Astrocyte (in vitro differentiated cells and primary cell): ENCODE results near the gene RPRD1B. TPM values are rescaled to one million over a fixed set of nuclear protein-coding genes. Genes with fewer than 3 reads are reported as not detected.

Source experiments
- DNase-seq: peaks from one replicate; pipeline ENCODE4 v3.0.0-alpha.2; 2010; ENCODE audit warnings: low read depth
- FAIRE-seq: peaks from 2 replicates; lab custom pipeline; 2011; peaks lifted over from hg19 to GRCh38; lab: Jason Lieb, UNC
- H2AFZ ChIP-seq: 2 replicates; pipeline ENCODE4 v1.6.0; 2012; ENCODE audit warnings: low read depth, low read length, inconsistent platforms
- H3K27ac ChIP-seq: 2 replicates; pipeline ENCODE4 v1.5.1; 2011; ENCODE audit warnings: low read depth, low read length, inconsistent platforms
- H3K27me3 ChIP-seq: 2 replicates; pipeline ENCODE4 v1.6.0; 2011; ENCODE audit warnings: low read length, inconsistent platforms; ENCODE audit not compliant: insufficient read depth
- H3K36me3 ChIP-seq: 2 replicates; pipeline ENCODE4 v1.5.1; 2011; ENCODE audit warnings: low read length, inconsistent platforms; ENCODE audit not compliant: insufficient read depth
- H3K4me1 ChIP-seq: 2 replicates; pipeline ENCODE4 v1.5.1; 2011; ENCODE audit warnings: low read length, inconsistent platforms; ENCODE audit not compliant: insufficient read depth
- H3K4me2 ChIP-seq: 2 replicates; pipeline ENCODE4 v1.6.0; 2012; ENCODE audit warnings: low read length, inconsistent platforms
- H3K4me3 ChIP-seq: 2 replicates; pipeline ENCODE4 v1.5.1; 2011; ENCODE audit warnings: low read depth, mild to moderate bottlenecking, low read length, inconsistent platforms; ENCODE audit not compliant: insufficient read depth
- H3K79me2 ChIP-seq: 2 replicates; pipeline ENCODE4 v1.6.0; 2012; ENCODE audit warnings: mild to moderate bottlenecking, low read length, inconsistent platforms; ENCODE audit not compliant: insufficient read depth
- H3K9ac ChIP-seq: 2 replicates; pipeline ENCODE4 v1.6.0; 2012; ENCODE audit warnings: mild to moderate bottlenecking, low read length, inconsistent platforms
- H3K9me3 ChIP-seq: 2 replicates; pipeline ENCODE4 v1.5.1; 2012; ENCODE audit warnings: low read depth, mild to moderate bottlenecking, low read length, inconsistent platforms; ENCODE audit not compliant: insufficient read depth
- H4K20me1 ChIP-seq: 2 replicates; pipeline ENCODE4 v1.6.0; 2012; ENCODE audit warnings: low read length, inconsistent platforms; ENCODE audit not compliant: insufficient read depth
- H3K27ac Mint-ChIP-seq: one replicate; pipeline ENCODE4 v1.8.0; 2021; ENCODE audit warnings: mild to moderate bottlenecking, mixed read lengths; ENCODE audit not compliant: unreplicated experiment
- H3K27me3 Mint-ChIP-seq: one replicate; pipeline ENCODE4 v1.8.0; 2021; ENCODE audit warnings: low read depth, mixed read lengths; ENCODE audit not compliant: unreplicated experiment
- H3K36me3 Mint-ChIP-seq: one replicate; pipeline ENCODE4 v1.8.0; 2021; ENCODE audit warnings: low read depth, mixed read lengths; ENCODE audit not compliant: unreplicated experiment
- H3K4me1 Mint-ChIP-seq: one replicate; pipeline ENCODE4 v1.8.0; 2021; ENCODE audit warnings: low read depth, mixed read lengths; ENCODE audit not compliant: unreplicated experiment
- H3K4me3 Mint-ChIP-seq: one replicate; pipeline ENCODE4 v1.8.0; 2021; ENCODE audit warnings: mild to moderate bottlenecking, moderate library complexity, mixed read lengths; ENCODE audit not compliant: unreplicated experiment
- H3K9me3 Mint-ChIP-seq: one replicate; pipeline ENCODE4 v1.8.0; 2021; ENCODE audit warnings: mild to moderate bottlenecking, mixed read lengths; ENCODE audit not compliant: unreplicated experiment
- EZH2 ChIP-seq: IDR thresholded peaks from 2 replicates; pipeline ENCODE4 v1.6.1; 2012; ENCODE audit warnings: mild to moderate bottlenecking, low read length, inconsistent platforms; ENCODE audit not compliant: insufficient read depth
- total RNA-seq: library from RNA; stranded (reverse); gene quantifications from 2 replicates; pipeline ENCODE4 v1.2.1, GENCODE V29; 2021
- TF ChIP-seq, protein P1 (sequence below): IDR thresholded peaks from 2 replicates; pipeline ENCODE4 v1.5.1; 2011; ENCODE audit warnings: low read depth, mild to moderate bottlenecking, inconsistent platforms, low read length, moderate library complexity; ENCODE audit not compliant: insufficient read depth

The RPRD1B gene
- total RNA-seq, 1 donor from 2014 or later: 20.7 TPM

GRCh38 chr20:38132156-38132909 lies 98.8 kb downstream of the RPRD1B start:
- H3K9me3 ChIP-seq: no peaks in the 10 kb centered on the region
- H3K9me3 Mint-ChIP-seq: no peaks in the 10 kb centered on the region
- H2AFZ ChIP-seq: no peak overlapping the region
- H3K36me3 ChIP-seq: peaks cover 12% of the 10 kb centered on the region
- no peak overlapping the region for H3K4me3 ChIP-seq
- no peak overlapping the region for H3K27ac ChIP-seq
- H3K4me3 Mint-ChIP-seq: no peak overlapping the region
- H3K4me2 ChIP-seq: no peak overlapping the region
- peaks cover 23% of the 10 kb centered on the region for H3K4me1 Mint-ChIP-seq
- peaks cover 2% of the 10 kb centered on the region for H3K36me3 Mint-ChIP-seq
- H3K9ac ChIP-seq: no peak overlapping the region
- peaks cover 34% of the 10 kb centered on the region for H3K4me1 ChIP-seq
- no peaks in the 10 kb centered on the region for H3K27me3 ChIP-seq
- DNase-seq (no peak), FAIRE-seq (no peak)
- peaks cover 2% of the 10 kb centered on the region for H3K27me3 Mint-ChIP-seq
- H4K20me1 ChIP-seq: no peaks in the 10 kb centered on the region
- TF ChIP-seq, protein P1, sequence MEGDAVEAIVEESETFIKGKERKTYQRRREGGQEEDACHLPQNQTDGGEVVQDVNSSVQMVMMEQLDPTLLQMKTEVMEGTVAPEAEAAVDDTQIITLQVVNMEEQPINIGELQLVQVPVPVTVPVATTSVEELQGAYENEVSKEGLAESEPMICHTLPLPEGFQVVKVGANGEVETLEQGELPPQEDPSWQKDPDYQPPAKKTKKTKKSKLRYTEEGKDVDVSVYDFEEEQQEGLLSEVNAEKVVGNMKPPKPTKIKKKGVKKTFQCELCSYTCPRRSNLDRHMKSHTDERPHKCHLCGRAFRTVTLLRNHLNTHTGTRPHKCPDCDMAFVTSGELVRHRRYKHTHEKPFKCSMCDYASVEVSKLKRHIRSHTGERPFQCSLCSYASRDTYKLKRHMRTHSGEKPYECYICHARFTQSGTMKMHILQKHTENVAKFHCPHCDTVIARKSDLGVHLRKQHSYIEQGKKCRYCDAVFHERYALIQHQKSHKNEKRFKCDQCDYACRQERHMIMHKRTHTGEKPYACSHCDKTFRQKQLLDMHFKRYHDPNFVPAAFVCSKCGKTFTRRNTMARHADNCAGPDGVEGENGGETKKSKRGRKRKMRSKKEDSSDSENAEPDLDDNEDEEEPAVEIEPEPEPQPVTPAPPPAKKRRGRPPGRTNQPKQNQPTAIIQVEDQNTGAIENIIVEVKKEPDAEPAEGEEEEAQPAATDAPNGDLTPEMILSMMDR: no peak
- TF ChIP-seq EZH2: no peak
- H3K79me2 ChIP-seq: no peaks in the 10 kb centered on the region
- no peak overlapping the region for H3K27ac Mint-ChIP-seq

- H3K9ac ChIP-seq: no peak overlapping the region
- peaks cover 27% of the 10 kb centered on the region for H3K4me1 ChIP-seq
- H3K27me3 ChIP-seq: no peaks in the 10 kb centered on the region
- TF ChIP-seq EZH2: no peak
- TF ChIP-seq, protein P1: no peak
- H3K4me1 Mint-ChIP-seq: peaks cover 18% of the 10 kb centered on the region
- H3K27ac Mint-ChIP-seq: no peak overlapping the region
- DNase-seq (no peak), FAIRE-seq (no peak)
- peaks cover 2% of the 10 kb centered on the region for H3K9me3 Mint-ChIP-seq
- H3K27me3 Mint-ChIP-seq: peaks cover 2% of the 10 kb centered on the region
- H3K4me3 Mint-ChIP-seq: no peak overlapping the region
- no peak overlapping the region for H3K4me2 ChIP-seq
- no peaks in the 10 kb centered on the region for H3K9me3 ChIP-seq
- no peak overlapping the region for H2AFZ ChIP-seq
- H3K4me3 ChIP-seq: no peak overlapping the region
- no peaks in the 10 kb centered on the region for H3K79me2 ChIP-seq
- no peak overlapping the region for H3K27ac ChIP-seq
- no peaks in the 10 kb centered on the region for H4K20me1 ChIP-seq
- peaks cover 18% of the 10 kb centered on the region for H3K36me3 ChIP-seq
- H3K36me3 Mint-ChIP-seq: peaks cover 7% of the 10 kb centered on the region
These were observed 99.5 kb downstream of the RPRD1B start for GRCh38 chr20:38132910-38133501.
